ENCODE data around the gene HNRNPR.

Gene HNRNPR

DNA sequence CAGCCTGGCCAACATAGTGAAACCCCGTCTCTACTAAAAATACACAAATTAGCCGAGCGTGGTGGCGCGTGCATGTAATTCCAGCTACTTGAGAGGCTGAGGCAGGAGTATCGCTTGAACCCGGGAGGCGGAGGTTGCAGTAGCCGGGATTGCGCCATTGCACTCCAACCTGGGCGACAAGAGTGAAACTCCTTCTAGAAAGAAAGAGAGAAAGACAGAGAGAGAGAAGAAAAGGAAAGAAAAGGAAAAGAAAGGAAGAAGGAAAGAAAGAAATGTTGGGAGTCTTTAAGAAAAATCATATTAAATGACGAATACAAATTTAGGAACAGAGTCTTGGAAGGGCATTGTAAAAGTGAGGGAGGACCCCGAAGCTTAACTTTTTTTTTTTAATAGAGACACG lies 1.8 kb upstream of the HNRNPR start:
- TF ChIP-seq ZNF366 (tag by site-specific recombination; conservative IDR thresholded peaks at IDR 0.05) (peak; percentile 69), ZNF121 (tag by site-specific recombination; IDR thresholded peaks at IDR 0.05) (0 out of 2 replicates have a peak, but pooled peaks have one; percentile 41), PRDM1 (tag by site-specific recombination; IDR thresholded peaks at IDR 0.05) (peak; percentile 78), ZNF600 (tag by site-specific recombination; IDR thresholded peaks at IDR 0.05) (no peak), ZNF341 (tag by site-specific recombination; IDR thresholded peaks at IDR 0.05; ENCODE audit: low read depth) (no peak), ZNF140 (tag by site-specific recombination; IDR thresholded peaks at IDR 0.05) (no peak), ZNF658 (tag by site-specific recombination; IDR thresholded peaks at IDR 0.05) (no peak), GFI1B (tag by site-specific recombination; IDR thresholded peaks at IDR 0.05) (no peak), ZNF175 (tag by site-specific recombination; IDR thresholded peaks at IDR 0.05) (no peak)
- TF ChIP-seq, protein P1, sequence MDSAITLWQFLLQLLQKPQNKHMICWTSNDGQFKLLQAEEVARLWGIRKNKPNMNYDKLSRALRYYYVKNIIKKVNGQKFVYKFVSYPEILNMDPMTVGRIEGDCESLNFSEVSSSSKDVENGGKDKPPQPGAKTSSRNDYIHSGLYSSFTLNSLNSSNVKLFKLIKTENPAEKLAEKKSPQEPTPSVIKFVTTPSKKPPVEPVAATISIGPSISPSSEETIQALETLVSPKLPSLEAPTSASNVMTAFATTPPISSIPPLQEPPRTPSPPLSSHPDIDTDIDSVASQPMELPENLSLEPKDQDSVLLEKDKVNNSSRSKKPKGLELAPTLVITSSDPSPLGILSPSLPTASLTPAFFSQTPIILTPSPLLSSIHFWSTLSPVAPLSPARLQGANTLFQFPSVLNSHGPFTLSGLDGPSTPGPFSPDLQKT (IDR thresholded peaks at IDR 0.05; ENCODE audit: borderline replicate concordance, low read depth, low read length), result no peak
- TF ChIP-seq, protein P2, sequence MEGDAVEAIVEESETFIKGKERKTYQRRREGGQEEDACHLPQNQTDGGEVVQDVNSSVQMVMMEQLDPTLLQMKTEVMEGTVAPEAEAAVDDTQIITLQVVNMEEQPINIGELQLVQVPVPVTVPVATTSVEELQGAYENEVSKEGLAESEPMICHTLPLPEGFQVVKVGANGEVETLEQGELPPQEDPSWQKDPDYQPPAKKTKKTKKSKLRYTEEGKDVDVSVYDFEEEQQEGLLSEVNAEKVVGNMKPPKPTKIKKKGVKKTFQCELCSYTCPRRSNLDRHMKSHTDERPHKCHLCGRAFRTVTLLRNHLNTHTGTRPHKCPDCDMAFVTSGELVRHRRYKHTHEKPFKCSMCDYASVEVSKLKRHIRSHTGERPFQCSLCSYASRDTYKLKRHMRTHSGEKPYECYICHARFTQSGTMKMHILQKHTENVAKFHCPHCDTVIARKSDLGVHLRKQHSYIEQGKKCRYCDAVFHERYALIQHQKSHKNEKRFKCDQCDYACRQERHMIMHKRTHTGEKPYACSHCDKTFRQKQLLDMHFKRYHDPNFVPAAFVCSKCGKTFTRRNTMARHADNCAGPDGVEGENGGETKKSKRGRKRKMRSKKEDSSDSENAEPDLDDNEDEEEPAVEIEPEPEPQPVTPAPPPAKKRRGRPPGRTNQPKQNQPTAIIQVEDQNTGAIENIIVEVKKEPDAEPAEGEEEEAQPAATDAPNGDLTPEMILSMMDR (tag by site-specific recombination; IDR thresholded peaks at IDR 0.05), result no peak
- no peaks in the 10 kb centered on the region for H3K9me3 ChIP-seq (ENCODE audit: control insufficient read depth, insufficient read depth, low read depth, low read length)
- H3K27ac ChIP-seq (ENCODE audit: extremely low read depth, low read depth, low read length), result no peak overlapping the region
- ChIA-PET POLR2A (interaction anchor here (1.3 to 2.3 kb wide), 4 partner anchors 16 to 57 kb away, joined by 10 to 121 read pairs (median 37); partner anchors contain the start of gene ZNF436), CTCF (interaction anchor here (2.8 kb wide), 1 partner anchor 58 kb away, joined by 25 read pairs; no protein-coding TSS in a partner anchor)
- H3K36me3 ChIP-seq (ENCODE audit: control insufficient read depth in 2 of 2, insufficient read depth in 1 of 2, low read length in 2 of 2), result peaks cover 0 to 13% of the 10 kb centered on the region in 2 experiments; a peak in 1 of 3 replicates
- H3K4me1 ChIP-seq (ENCODE audit: control insufficient read depth, insufficient read depth, low read length), result no peaks in the 10 kb centered on the region; the same call in 1 of the 2 replicates
- no peak overlapping the region for H3K4me3 ChIP-seq (ENCODE audit: low read depth, low read length)

DNA sequence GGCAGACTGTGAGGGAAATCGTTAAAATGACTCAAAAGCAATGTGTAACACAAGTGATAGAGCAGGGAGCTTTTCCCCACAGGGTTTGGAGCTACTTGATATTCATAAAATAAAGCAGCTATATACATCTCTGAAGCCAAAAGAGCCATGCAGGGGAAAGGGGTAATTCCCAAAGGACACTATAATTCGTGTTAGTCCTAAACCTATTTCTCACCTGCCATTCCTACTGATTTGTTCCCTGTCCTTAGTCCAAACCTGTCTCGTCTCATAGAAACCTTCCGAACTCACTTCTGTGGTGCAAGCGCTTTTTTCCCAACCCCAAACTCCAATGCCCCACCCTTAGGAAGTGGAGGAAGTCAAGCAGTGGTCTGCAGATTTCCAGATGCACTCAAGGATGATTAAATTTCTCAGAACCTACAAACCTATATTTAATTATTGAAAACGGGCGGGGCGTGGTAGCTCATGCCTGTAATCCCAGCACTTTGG lies 946 bp upstream of the HNRNPR start:
- TF ChIP-seq ZNF366 (tag by site-specific recombination; conservative IDR thresholded peaks at IDR 0.05), result peak; percentile 25; the same call in 1 of the 2 replicates
- TF ChIP-seq, protein P3, sequence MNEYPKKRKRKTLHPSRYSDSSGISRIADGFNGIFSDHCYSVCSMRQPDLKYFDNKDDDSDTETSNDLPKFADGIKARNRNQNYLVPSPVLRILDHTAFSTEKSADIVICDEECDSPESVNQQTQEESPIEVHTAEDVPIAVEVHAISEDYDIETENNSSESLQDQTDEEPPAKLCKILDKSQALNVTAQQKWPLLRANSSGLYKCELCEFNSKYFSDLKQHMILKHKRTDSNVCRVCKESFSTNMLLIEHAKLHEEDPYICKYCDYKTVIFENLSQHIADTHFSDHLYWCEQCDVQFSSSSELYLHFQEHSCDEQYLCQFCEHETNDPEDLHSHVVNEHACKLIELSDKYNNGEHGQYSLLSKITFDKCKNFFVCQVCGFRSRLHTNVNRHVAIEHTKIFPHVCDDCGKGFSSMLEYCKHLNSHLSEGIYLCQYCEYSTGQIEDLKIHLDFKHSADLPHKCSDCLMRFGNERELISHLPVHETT (tag by site-specific recombination; IDR thresholded peaks at IDR 0.05), result no peak
- TF ChIP-seq PRDM1 (tag by site-specific recombination; IDR thresholded peaks at IDR 0.05), result peak; percentile 9; the same call in 1 of the 2 replicates
- TF ChIP-seq, protein P4, sequence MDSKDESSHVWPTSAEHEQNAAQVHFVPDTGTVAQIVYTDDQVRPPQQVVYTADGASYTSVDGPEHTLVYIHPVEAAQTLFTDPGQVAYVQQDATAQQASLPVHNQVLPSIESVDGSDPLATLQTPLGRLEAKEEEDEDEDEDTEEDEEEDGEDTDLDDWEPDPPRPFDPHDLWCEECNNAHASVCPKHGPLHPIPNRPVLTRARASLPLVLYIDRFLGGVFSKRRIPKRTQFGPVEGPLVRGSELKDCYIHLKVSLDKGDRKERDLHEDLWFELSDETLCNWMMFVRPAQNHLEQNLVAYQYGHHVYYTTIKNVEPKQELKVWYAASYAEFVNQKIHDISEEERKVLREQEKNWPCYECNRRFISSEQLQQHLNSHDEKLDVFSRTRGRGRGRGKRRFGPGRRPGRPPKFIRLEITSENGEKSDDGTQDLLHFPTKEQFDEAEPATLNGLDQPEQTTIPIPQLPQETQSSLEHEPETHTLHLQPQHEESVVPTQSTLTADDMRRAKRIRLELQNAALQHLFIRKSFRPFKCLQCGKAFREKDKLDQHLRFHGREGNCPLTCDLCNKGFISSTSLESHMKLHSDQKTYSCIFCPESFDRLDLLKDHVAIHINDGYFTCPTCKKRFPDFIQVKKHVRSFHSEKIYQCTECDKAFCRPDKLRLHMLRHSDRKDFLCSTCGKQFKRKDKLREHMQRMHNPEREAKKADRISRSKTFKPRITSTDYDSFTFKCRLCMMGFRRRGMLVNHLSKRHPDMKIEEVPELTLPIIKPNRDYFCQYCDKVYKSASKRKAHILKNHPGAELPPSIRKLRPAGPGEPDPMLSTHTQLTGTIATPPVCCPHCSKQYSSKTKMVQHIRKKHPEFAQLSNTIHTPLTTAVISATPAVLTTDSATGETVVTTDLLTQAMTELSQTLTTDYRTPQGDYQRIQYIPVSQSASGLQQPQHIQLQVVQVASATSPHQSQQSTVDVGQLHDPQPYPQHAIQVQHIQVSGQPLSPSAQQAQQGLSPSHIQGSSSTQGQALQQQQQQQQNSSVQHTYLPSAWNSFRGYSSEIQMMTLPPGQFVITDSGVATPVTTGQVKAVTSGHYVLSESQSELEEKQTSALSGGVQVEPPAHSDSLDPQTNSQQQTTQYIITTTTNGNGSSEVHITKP (tag by site-specific recombination; IDR thresholded peaks at IDR 0.05), result peak; percentile 33; the same call in 1 of the 2 replicates
- H3K36me3 ChIP-seq (ENCODE audit: control insufficient read depth in 2 of 2, insufficient read depth in 1 of 2, low read length in 2 of 2), result peaks cover 0 to 22% of the 10 kb centered on the region in 2 experiments; a peak in 1 of 3 replicates
- H3K9me3 ChIP-seq (ENCODE audit: control insufficient read depth, insufficient read depth, low read depth, low read length), result no peaks in the 10 kb centered on the region
- H3K4me3 ChIP-seq (ENCODE audit: low read depth, low read length), result peak overlapping the region; percentile 39
- H3K27ac ChIP-seq (ENCODE audit: extremely low read depth, low read depth, low read length), result peak overlapping the region; percentile 96
- ChIA-PET POLR2A (interaction anchor here (0.7 to 2.3 kb wide), 16 partner anchors 11 to 347 kb away, joined by 3 to 121 read pairs (median 8); partner anchors contain the start of genes ASAP3, E2F2, ID3 and RPL11), CTCF (interaction anchor here (0.6 to 2.8 kb wide), 4 partner anchors 24 to 312 kb away, joined by 3 to 25 read pairs (median 3); partner anchors contain the start of gene ZNF436)
- peaks cover 4% of the 10 kb centered on the region for H3K4me1 ChIP-seq (ENCODE audit: control insufficient read depth, insufficient read depth, low read length)
